ENCODE measurements around the gene MARCO. TPM values are rescaled to one million over a fixed set of nuclear protein-coding genes. Genes with fewer than 3 reads are reported as not detected.

MARCO gene
- total RNA-seq, 1 donor = not detected

- no peak for TF ChIP-seq CTCF (IDR thresholded peaks at IDR 0.05; ENCODE audit: insufficient read depth, low read length)
- no peak overlapping the region for H3K4me3 ChIP-seq (ENCODE audit: low read depth, low read length)
- DNase-seq (ENCODE audit: low read depth) = no peak
These were observed 70.6 kb downstream of the MARCO start for GRCh38 chr2:119012345-119013301.

GRCh38 chr2:119013671-119014070, 71.7 kb downstream of the MARCO start:
- TF ChIP-seq CTCF (IDR thresholded peaks at IDR 0.05; ENCODE audit: insufficient read depth, low read length) = no peak
- no peak overlapping the region for H3K4me3 ChIP-seq (ENCODE audit: low read depth, low read length)
- DNase-seq (ENCODE audit: low read depth) = no peak

GRCh38 chr2:119015845-119016244, 73.9 kb downstream of the MARCO start:
- no peak overlapping the region for H3K4me3 ChIP-seq (ENCODE audit: low read depth, low read length)
- DNase-seq (ENCODE audit: low read depth) = no peak
- no peak for TF ChIP-seq CTCF (IDR thresholded peaks at IDR 0.05; ENCODE audit: insufficient read depth, low read length)

GRCh38 chr2:119019521-119019920, 77.5 kb downstream of the MARCO start:
- TF ChIP-seq CTCF (IDR thresholded peaks at IDR 0.05; ENCODE audit: insufficient read depth, low read length) = no peak

GRCh38 chr2:119022678-119023077, 80.7 kb downstream of the MARCO start:
- no peak for DNase-seq (ENCODE audit: low read depth)
- no peak for TF ChIP-seq CTCF (IDR thresholded peaks at IDR 0.05; ENCODE audit: insufficient read depth, low read length)
- no peak overlapping the region for H3K4me3 ChIP-seq (ENCODE audit: low read depth, low read length)

More at GRCh38 chr2:119019521-119019920, 77.5 kb downstream of the MARCO start:
- H3K4me3 ChIP-seq (ENCODE audit: low read depth, low read length) = no peak overlapping the region
- no peak for DNase-seq (ENCODE audit: low read depth)

GRCh38 chr2:119023534-119023933, 81.5 kb downstream of the MARCO start:
- no peak for DNase-seq (ENCODE audit: low read depth)
- TF ChIP-seq CTCF (IDR thresholded peaks at IDR 0.05; ENCODE audit: insufficient read depth, low read length) = no peak
- H3K4me3 ChIP-seq (ENCODE audit: low read depth, low read length) = no peak overlapping the region

Measured in fibroblast of the aortic adventitia (primary cell).